HG02852 (cell line): ENCODE measurements around the gene RBFOX1.

Experiments used
- ATAC-seq: cut with Tn5 transposase; IDR thresholded peaks from one replicate; pipeline ENCODE4 v1.9.1; 2021; ENCODE audit warnings: mild to moderate bottlenecking, moderate library complexity; ENCODE audit not compliant: unreplicated experiment

Gene RBFOX1

GRCh38 chr16:7408700-7409365, 76.2 kb downstream of the RBFOX1 start:
- ATAC-seq: no peak

- ATAC-seq: no peak
These were observed 86.8 kb downstream of the RBFOX1 start for GRCh38 chr16:7419441-7419840.

GRCh38 chr16:7420079-7420478, 87.4 kb downstream of the RBFOX1 start:
- ATAC-seq: no peak

- ATAC-seq: no peak
These were observed 88.2 kb downstream of the RBFOX1 start for GRCh38 chr16:7420843-7421242.

- ATAC-seq: no peak
These were observed 88.9 kb downstream of the RBFOX1 start for GRCh38 chr16:7421578-7421977.

GRCh38 chr16:7422036-7422888, 89.6 kb downstream of the RBFOX1 start:
- no peak for ATAC-seq

- no peak for ATAC-seq
These were observed 90.9 kb downstream of the RBFOX1 start for GRCh38 chr16:7423434-7424044.

- ATAC-seq: no peak
These were observed 93.5 kb downstream of the RBFOX1 start for GRCh38 chr16:7426161-7426560.

- ATAC-seq: no peak
These were observed 99.1 kb downstream of the RBFOX1 start for GRCh38 chr16:7431723-7432122.

GRCh38 chr16:7436306-7436705, 103.7 kb downstream of the RBFOX1 start:
- no peak for ATAC-seq

- no peak for ATAC-seq
These were observed 104.6 kb downstream of the RBFOX1 start for GRCh38 chr16:7437135-7437804.

- no peak for ATAC-seq
These were observed 105.2 kb downstream of the RBFOX1 start for GRCh38 chr16:7437843-7438242.

GRCh38 chr16:7438601-7439000, 106.0 kb downstream of the RBFOX1 start:
- no peak for ATAC-seq

- ATAC-seq: no peak
These were observed 106.9 kb downstream of the RBFOX1 start for GRCh38 chr16:7439518-7439917.

GRCh38 chr16:7440886-7441400, 108.3 kb downstream of the RBFOX1 start:
- ATAC-seq: no peak

GRCh38 chr16:7442050-7442449, 109.4 kb downstream of the RBFOX1 start:
- no peak for ATAC-seq

GRCh38 chr16:7443142-7443541, 110.5 kb downstream of the RBFOX1 start:
- ATAC-seq: no peak

GRCh38 chr16:7443648-7444365, 111.2 kb downstream of the RBFOX1 start:
- ATAC-seq: no peak

GRCh38 chr16:7449306-7449705, 116.7 kb downstream of the RBFOX1 start:
- ATAC-seq: no peak

- ATAC-seq: no peak
These were observed 117.2 kb downstream of the RBFOX1 start for GRCh38 chr16:7449808-7450207.
